HG03520 (cell line): Measurements from ENCODE around the gene PROK1.

ENCODE experiments used
- ATAC-seq: cut with Tn5 transposase; IDR thresholded peaks from one replicate; pipeline ENCODE4 v1.9.1; 2021; ENCODE audit warnings: mild to moderate bottlenecking, moderate library complexity; ENCODE audit not compliant: unreplicated experiment

The PROK1 gene

DNA sequence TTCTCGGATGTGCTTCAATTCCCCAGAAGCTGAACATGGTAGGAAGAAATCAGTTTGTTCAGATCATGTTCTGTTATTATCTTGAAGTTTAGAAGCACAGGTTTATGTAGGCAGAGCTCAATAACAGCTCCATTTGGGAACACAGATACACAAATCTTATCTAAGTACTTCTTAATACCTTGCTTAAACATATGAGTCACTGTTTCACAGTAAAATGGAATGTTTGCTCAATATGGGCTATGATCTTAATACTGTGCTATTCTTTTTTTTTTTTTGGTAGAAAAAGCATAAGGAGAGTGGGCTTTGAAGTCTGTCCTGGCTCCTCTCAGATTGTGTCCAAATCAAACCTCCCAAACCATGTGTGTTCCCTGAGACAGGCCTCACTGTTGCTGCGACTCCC lies 13.4 kb downstream of the PROK1 start:
- no peak for ATAC-seq

DNA sequence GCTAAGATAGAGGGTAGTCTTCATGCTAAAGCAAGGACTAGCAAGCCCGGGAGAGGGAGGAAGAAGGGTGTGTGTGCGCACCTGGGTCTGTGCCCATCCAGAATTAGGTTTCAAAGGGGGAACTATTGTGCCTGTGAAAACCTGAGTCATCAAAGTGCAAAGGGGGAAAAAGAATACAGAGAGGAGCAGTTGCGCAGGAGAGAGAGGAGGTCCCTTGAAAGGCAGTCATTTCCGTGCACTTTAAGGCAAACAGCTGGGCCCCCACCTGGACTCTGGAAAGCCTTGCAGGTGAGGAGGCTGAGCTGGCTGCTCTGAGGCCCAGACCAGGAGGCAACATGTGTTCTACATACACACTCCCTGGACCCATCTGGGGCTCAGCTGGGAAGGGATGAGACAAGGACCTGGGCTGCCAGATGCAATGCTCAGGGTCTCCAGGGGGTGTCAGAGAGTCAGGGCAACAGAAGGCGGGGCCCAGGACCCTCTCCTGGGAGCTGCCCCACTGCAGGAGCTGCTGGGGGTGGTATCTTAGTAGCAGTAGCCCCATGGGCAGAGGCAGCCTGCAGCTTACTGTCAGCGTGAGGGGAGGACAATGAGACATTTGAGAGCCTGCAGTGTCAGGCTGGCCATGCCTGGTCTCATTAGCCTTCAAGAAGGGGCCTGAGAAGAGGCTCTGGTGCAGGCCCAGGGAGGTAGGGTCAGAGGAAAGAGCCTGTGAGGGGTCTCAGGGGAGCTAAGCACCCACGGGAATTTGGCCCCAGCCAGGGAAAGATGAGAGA lies 14.3 kb downstream of the PROK1 start:
- no peak for ATAC-seq

- no peak for ATAC-seq
Observed at GRCh38 chr1:110465814-110466380, 14.9 kb downstream of the PROK1 start.

- ATAC-seq: no peak
Observed at GRCh38 chr1:110466646-110467280, 15.8 kb downstream of the PROK1 start.

DNA sequence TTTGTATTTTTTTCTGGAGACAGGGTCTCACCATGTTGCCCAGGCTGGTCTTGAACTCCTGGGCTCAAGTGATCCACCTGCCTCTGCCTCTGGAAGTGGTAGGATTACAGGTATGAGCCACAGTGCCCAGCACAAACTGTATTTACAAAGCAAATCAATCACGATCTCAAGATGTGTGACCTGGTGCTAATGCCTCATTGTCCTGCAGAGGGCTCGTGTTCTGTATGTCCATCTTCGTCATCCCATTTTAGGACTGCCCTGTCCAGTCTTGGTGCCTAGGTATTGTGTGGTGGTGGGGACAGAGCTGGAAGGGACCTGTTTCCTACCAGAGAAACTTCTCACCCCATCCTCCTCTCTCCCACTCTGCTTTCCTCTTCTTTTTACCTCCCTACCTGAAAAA lies 20.2 kb downstream of the PROK1 start:
- no peak for ATAC-seq

DNA sequence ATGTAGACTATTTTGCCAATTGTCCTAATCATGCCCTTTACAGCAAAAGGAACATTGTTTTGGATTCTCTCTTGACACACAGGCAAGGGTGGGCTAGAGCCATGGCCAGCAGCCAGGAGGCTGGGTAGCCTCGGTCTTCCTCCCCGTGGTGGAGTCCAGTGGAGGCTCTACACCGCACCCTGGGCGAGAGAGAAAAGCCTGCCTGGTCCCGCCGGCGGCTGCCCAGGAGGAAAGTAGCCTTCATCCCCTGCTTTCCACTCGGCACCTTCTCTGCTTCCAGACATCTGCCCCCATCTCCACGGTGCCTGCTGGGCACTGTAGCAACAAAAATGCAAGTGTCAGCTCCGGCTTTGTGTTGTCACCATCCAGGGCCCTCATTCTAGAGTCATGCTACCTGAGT lies 21.6 kb downstream of the PROK1 start:
- no peak for ATAC-seq

DNA sequence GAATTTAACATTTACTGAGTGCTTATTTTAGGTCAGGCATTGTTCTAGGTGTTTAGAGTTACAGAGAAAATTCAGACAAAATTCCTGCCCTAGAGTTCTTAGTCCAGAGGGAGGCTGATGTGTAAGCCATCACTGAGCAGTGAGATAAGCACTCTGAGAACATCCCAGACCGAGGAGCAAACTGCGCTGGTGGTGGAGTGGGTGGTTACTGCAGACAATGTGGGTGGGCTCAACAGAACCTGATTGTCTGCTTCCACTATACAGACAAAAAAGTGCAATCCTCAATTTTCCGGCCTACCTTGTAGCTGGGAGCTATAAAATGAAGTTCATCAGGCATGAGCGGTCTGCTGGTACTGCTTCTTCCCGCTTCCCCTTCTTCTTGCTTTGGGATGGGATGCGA lies 23.5 kb downstream of the PROK1 start:
- no peak for ATAC-seq

- ATAC-seq: no peak
Observed at GRCh38 chr1:110475362-110476027, 24.5 kb downstream of the PROK1 start.

GRCh38 chr1:110476028-110476765 lies 25.2 kb downstream of the PROK1 start:
- ATAC-seq: no peak

- no peak for ATAC-seq
Observed at GRCh38 chr1:110477041-110477440, 26.1 kb downstream of the PROK1 start.

DNA sequence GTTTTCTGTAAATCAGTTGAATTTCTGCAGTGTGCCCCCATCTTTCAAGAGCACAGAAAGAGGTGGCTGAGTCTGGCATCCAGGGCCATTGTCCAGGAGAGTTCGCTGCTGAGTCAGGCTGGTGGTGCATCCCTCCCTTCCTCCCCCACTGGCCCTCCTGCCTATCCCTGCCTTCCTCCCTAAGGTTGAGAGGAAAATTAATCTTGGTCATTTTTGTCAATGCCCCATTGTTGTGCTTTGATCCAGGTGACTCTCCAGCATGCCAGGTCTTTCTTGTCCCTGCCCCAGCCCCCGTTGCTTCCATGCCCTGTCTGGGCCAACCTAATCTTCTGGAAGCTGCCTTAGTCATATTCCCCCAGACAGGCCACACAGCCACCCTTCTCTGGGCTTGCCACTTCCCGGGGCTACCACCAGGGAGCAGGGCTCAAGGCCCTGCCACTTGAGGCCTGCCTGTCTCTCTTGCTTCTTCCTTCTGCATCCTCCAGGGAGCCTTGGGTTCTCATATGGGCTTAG lies 26.6 kb downstream of the PROK1 start:
- no peak for ATAC-seq

- no peak for ATAC-seq
Observed at GRCh38 chr1:110477967-110478640, 27.2 kb downstream of the PROK1 start.

- ATAC-seq: no peak
Observed at GRCh38 chr1:110478886-110479285, 27.9 kb downstream of the PROK1 start.

GRCh38 chr1:110480356-110481096 lies 29.6 kb downstream of the PROK1 start:
- ATAC-seq: no peak

GRCh38 chr1:110481968-110482623 lies 31.1 kb downstream of the PROK1 start:
- no peak for ATAC-seq

GRCh38 chr1:110482662-110483307 lies 31.8 kb downstream of the PROK1 start:
- ATAC-seq: no peak

GRCh38 chr1:110483308-110483685 lies 32.3 kb downstream of the PROK1 start:
- no peak for ATAC-seq

- ATAC-seq: no peak
Observed at GRCh38 chr1:110484801-110485200, 33.9 kb downstream of the PROK1 start.

GRCh38 chr1:110485725-110486124 lies 34.8 kb downstream of the PROK1 start:
- ATAC-seq: no peak
